Measurements from ENCODE around the gene WDFY2. TPM values are rescaled to one million over a fixed set of nuclear protein-coding genes. Genes with fewer than 3 reads are reported as not detected.

The WDFY2 gene
- total and polyA plus RNA-seq, 2 of the 13 experiments (the other 11 are each of a cell fraction or from before 2014, with no cell fraction given): 22.6 to 27.0 TPM

- TF ChIP-seq ZHX2 (IDR thresholded peaks at IDR 0.05; ENCODE audit: low read depth): no peak
- peak; percentile 85; the same call in 1 of the 2 replicates for TF ChIP-seq ZHX2 (CRISPR knock-in tag; IDR thresholded peaks at IDR 0.05; ENCODE audit: borderline replicate concordance)
- no peak for TF ChIP-seq ZNF383 (CRISPR knock-in tag; IDR thresholded peaks at IDR 0.05; ENCODE audit: borderline replicate concordance)
- TF ChIP-seq KDM1A (CRISPR knock-in tag; IDR thresholded peaks at IDR 0.05): no peak
- TF ChIP-seq HNRNPUL1 (IDR thresholded peaks at IDR 0.05; ENCODE audit: low read depth, low read length): no peak
- TF ChIP-seq THAP8 (CRISPR knock-in tag; IDR thresholded peaks at IDR 0.05; ENCODE audit: borderline replicate concordance): no peak
- TF ChIP-seq SPEN (CRISPR knock-in tag; IDR thresholded peaks at IDR 0.05; ENCODE audit: low read depth): peak; percentile 39; the same call in 1 of the 2 replicates
- TF ChIP-seq EED (CRISPR knock-in tag; IDR thresholded peaks at IDR 0.05): no peak
- no peak; the same call in 1 of the 2 replicates for TF ChIP-seq TAF1 (CRISPR knock-in tag; IDR thresholded peaks at IDR 0.05)
- TF ChIP-seq IKZF5 (CRISPR knock-in tag; IDR thresholded peaks at IDR 0.05): peak; percentile 68; the same call in 1 of the 2 replicates
- no peak; the same call in 1 of the 2 replicates for TF ChIP-seq MIER3 (CRISPR knock-in tag; IDR thresholded peaks at IDR 0.05; ENCODE audit: borderline replicate concordance)
- TF ChIP-seq ZMYM2 (CRISPR knock-in tag; IDR thresholded peaks at IDR 0.05): no peak
- no peak for TF ChIP-seq ONECUT2 (CRISPR knock-in tag; IDR thresholded peaks at IDR 0.05)
- TF ChIP-seq SMC3 (IDR thresholded peaks at IDR 0.05; ENCODE audit: low read length): no peak
- no peak for TF ChIP-seq ZNF10 (CRISPR knock-in tag; IDR thresholded peaks at IDR 0.05; ENCODE audit: borderline replicate concordance, low read depth)
- no peak for TF ChIP-seq ZNF329 (CRISPR knock-in tag; IDR thresholded peaks at IDR 0.05; ENCODE audit: low read depth)
- peak; percentile 65; the same call in 1 of the 2 replicates for TF ChIP-seq ATF7 (IDR thresholded peaks at IDR 0.05)
- peak; percentile 58; the same call in 1 of the 2 replicates for TF ChIP-seq ATF7 (CRISPR knock-in tag; IDR thresholded peaks at IDR 0.05)
- peak; percentile 84; the same call in 1 of the 2 replicates for TF ChIP-seq ETV5 (CRISPR knock-in tag; IDR thresholded peaks at IDR 0.05; ENCODE audit: borderline replicate concordance)
Measured at GRCh38 chr13:51636349-51636890, 52.2 kb downstream of the WDFY2 start (continued).

Measured in HepG2 (cell line).